BE2C (cell line): ENCODE results near the gene KIF11.

Experiments used
- DNase-seq: peaks from one replicate; pipeline ENCODE4 v3.0.0-alpha.2; 2020
- H3K27me3 ChIP-seq: fragments of 250-450 bp; sonication (Bioruptor Pico); 2 replicates; pipeline ENCODE4 v1.5.1; 2020; ENCODE audit warnings: mild to moderate bottlenecking
- H3K36me3 ChIP-seq: fragments of 250-450 bp; sonication (Bioruptor Pico); 2 replicates; pipeline ENCODE4 v1.5.1; 2020; ENCODE audit warnings: mild to moderate bottlenecking
- H3K4me1 ChIP-seq: fragments of 250-450 bp; sonication (Bioruptor Pico); 2 replicates; pipeline ENCODE4 v1.5.1; 2020
- H3K4me3 ChIP-seq: 2 replicates; pipeline ENCODE4 v1.5.1; 2011; ENCODE audit warnings: low read depth, low read length
- H3K9me3 ChIP-seq: fragments of 250-450 bp; sonication (Bioruptor Pico); 2 replicates; pipeline ENCODE4 v1.5.1; 2020
- CTCF ChIP-seq: IDR thresholded peaks from 2 replicates; pipeline ENCODE4 v1.5.1; 2012; ENCODE audit warnings: mild to moderate bottlenecking, low read depth, low read length

KIF11 gene

GRCh38 chr10:92571649-92572048 is 21.3 kb upstream of the KIF11 start:
- DNase-seq, result no peak
- no peak for TF ChIP-seq CTCF
- Histone ChIP-seq H3K4me3 (no peak overlapping the region), H3K9me3 (no peaks in the 10 kb centered on the region), H3K36me3 (0 out of 2 replicates have a peak, but pooled peaks cover 3% of the 10 kb centered on the region), H3K4me1 (no peaks in the 10 kb centered on the region), H3K27me3 (no peaks in the 10 kb centered on the region)

GRCh38 chr10:92572362-92573090 is 20.4 kb upstream of the KIF11 start:
- no peaks in the 10 kb centered on the region for H3K9me3 ChIP-seq
- H3K27me3 ChIP-seq, result no peaks in the 10 kb centered on the region
- no peak for TF ChIP-seq CTCF
- DNase-seq, result no peak
- H3K36me3 ChIP-seq, result 0 out of 2 replicates have a peak, but pooled peaks cover 3% of the 10 kb centered on the region
- H3K4me3 ChIP-seq, result peak overlapping the region; percentile 89
- no peaks in the 10 kb centered on the region for H3K4me1 ChIP-seq

- DNase-seq, result peak; percentile 39
- Histone ChIP-seq H3K27me3 (no peaks in the 10 kb centered on the region), H3K4me1 (no peaks in the 10 kb centered on the region), H3K9me3 (no peaks in the 10 kb centered on the region), H3K36me3 (0 out of 2 replicates have a peak, but pooled peaks cover 3% of the 10 kb centered on the region), H3K4me3 (peak overlapping the region; percentile 89)
- no peak for TF ChIP-seq CTCF
These were observed 19.7 kb upstream of the KIF11 start for GRCh38 chr10:92573091-92573797.

- Histone ChIP-seq H3K27me3 (no peaks in the 10 kb centered on the region), H3K9me3 (no peaks in the 10 kb centered on the region), H3K4me1 (no peaks in the 10 kb centered on the region), H3K36me3 (0 out of 2 replicates have a peak, but pooled peaks cover 3% of the 10 kb centered on the region), H3K4me3 (peak within 1 kb of the TSS; percentile 89)
- peak; percentile 92 for DNase-seq
- peak; percentile 69 for TF ChIP-seq CTCF
These were observed 19.0 kb upstream of the KIF11 start, which contains the start of gene IDE for GRCh38 chr10:92573798-92574547. TSS of gene IDE (minus strand) at chr10:92574093. CDS start at chr10:92574019, 74 bp downstream.

- no peak for DNase-seq
These were observed 18.2 kb upstream of the KIF11 start for GRCh38 chr10:92574548-92575261.

More at GRCh38 chr10:92574548-92575261, 18.2 kb upstream of the KIF11 start:
- no peak; the same call in 1 of the 2 replicates for TF ChIP-seq CTCF
- H3K9me3 ChIP-seq, result no peaks in the 10 kb centered on the region
- H3K27me3 ChIP-seq, result no peaks in the 10 kb centered on the region
- H3K4me1 ChIP-seq, result no peaks in the 10 kb centered on the region
- 0 out of 2 replicates have a peak, but pooled peaks cover 3% of the 10 kb centered on the region for H3K36me3 ChIP-seq
- peak overlapping the region; percentile 89 for H3K4me3 ChIP-seq
